ENCODE results near the gene ENOX2.
"Not testable (repeated sequence)": the region's sequence is repeated elsewhere in the genome, so short reads cannot be mapped to it uniquely, and the experiment has no call there.

Gene ENOX2

DNA sequence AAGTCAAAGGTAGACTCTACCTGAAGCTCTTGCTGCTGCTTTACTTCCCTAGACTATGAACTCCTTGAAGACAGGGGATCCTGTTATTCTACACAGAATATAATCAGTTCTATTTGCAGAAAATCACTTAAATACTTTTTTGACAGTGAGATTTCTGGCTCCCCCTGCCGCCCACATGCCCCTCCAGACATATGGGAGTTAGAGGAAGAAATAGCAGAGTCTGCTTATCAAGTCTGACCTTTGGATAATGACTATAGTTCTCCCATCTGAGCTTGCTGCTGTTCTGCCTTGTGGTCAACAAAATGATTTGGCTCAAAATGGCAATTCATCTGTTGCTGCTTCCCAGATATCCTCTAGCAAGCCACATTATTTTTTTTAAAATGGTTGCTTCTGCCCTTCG is 101.1 kb downstream of the ENOX2 start:
- Histone ChIP-seq H2AFZ (ENCODE audit: low read length) (no peak overlapping the region), H3K79me2 (ENCODE audit: insufficient read depth, low read length) (no peaks in the 10 kb centered on the region), H3K9me3 (ENCODE audit: insufficient read depth, low read depth, low read length) (no peaks in the 10 kb centered on the region), H3K4me1 (ENCODE audit: insufficient read depth, low read length, poor library complexity, severe bottlenecking) (no peaks in the 10 kb centered on the region), H3K4me3 (ENCODE audit: low read length, poor library complexity, severe bottlenecking) (no peak overlapping the region), H3K36me3 (ENCODE audit: insufficient read depth, low read length) (no peaks in the 10 kb centered on the region), H3K27me3 (ENCODE audit: insufficient read depth, low read length, poor library complexity, severe bottlenecking) (no peaks in the 10 kb centered on the region), H4K20me1 (ENCODE audit: insufficient read depth, low read length, poor library complexity, severe bottlenecking) (no peaks in the 10 kb centered on the region), H3F3A (ENCODE audit: low read depth) (no peaks in the 10 kb centered on the region), H3K4me2 (ENCODE audit: low read depth, low read length, poor library complexity, severe bottlenecking) (no peak overlapping the region), H3K9me2 (replicated peaks; ENCODE audit: low read depth, low read length) (no peaks in the 10 kb centered on the region), H3K9ac (ENCODE audit: low read depth, low read length, poor library complexity, severe bottlenecking) (no peak overlapping the region)
- no peak for TF ChIP-seq EZH2phosphoT487 (IDR thresholded peaks at IDR 0.05; ENCODE audit: borderline replicate concordance)
- TF ChIP-seq, protein P1, sequence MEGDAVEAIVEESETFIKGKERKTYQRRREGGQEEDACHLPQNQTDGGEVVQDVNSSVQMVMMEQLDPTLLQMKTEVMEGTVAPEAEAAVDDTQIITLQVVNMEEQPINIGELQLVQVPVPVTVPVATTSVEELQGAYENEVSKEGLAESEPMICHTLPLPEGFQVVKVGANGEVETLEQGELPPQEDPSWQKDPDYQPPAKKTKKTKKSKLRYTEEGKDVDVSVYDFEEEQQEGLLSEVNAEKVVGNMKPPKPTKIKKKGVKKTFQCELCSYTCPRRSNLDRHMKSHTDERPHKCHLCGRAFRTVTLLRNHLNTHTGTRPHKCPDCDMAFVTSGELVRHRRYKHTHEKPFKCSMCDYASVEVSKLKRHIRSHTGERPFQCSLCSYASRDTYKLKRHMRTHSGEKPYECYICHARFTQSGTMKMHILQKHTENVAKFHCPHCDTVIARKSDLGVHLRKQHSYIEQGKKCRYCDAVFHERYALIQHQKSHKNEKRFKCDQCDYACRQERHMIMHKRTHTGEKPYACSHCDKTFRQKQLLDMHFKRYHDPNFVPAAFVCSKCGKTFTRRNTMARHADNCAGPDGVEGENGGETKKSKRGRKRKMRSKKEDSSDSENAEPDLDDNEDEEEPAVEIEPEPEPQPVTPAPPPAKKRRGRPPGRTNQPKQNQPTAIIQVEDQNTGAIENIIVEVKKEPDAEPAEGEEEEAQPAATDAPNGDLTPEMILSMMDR (conservative IDR thresholded peaks at IDR 0.05; ENCODE audit: low read length): no peak

DNA sequence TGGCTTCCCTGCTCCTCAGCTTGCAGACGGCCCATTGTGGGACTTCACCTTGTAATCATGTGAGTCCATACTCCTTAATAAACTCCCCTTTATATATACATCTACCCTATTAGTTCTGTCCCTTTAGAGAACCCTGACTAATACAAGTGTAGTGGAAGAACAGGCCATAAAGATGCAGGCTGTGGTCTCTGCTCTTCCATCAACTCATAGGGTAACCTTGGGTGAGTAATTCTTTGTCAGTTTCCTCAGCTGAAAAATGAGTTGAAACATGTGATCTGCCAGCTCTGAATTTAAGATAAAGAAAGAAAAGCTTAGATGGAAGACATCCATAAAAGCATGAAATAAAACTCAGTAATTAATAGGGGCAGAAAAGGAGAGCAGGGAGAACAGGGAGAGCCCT is 103.6 kb downstream of the ENOX2 start:
- Histone ChIP-seq H3K79me2 (ENCODE audit: insufficient read depth, low read length) (no peaks in the 10 kb centered on the region), H3K9me2 (replicated peaks; ENCODE audit: low read depth, low read length) (no peaks in the 10 kb centered on the region), H3K9me3 (ENCODE audit: insufficient read depth, low read depth, low read length) (no peaks in the 10 kb centered on the region), H3K4me3 (ENCODE audit: low read length, poor library complexity, severe bottlenecking) (no peak overlapping the region), H3K4me1 (ENCODE audit: insufficient read depth, low read length, poor library complexity, severe bottlenecking) (no peaks in the 10 kb centered on the region), H3K9ac (ENCODE audit: low read depth, low read length, poor library complexity, severe bottlenecking) (no peak overlapping the region), H3K27me3 (ENCODE audit: insufficient read depth, low read length, poor library complexity, severe bottlenecking) (no peaks in the 10 kb centered on the region), H4K20me1 (ENCODE audit: insufficient read depth, low read length, poor library complexity, severe bottlenecking) (no peaks in the 10 kb centered on the region), H3F3A (ENCODE audit: low read depth) (no peaks in the 10 kb centered on the region), H3K4me2 (ENCODE audit: low read depth, low read length, poor library complexity, severe bottlenecking) (no peak overlapping the region), H2AFZ (ENCODE audit: low read length) (no peak overlapping the region), H3K36me3 (ENCODE audit: insufficient read depth, low read length) (no peaks in the 10 kb centered on the region)
- TF ChIP-seq EZH2phosphoT487 (IDR thresholded peaks at IDR 0.05; ENCODE audit: borderline replicate concordance): no peak
- TF ChIP-seq, protein P1 (conservative IDR thresholded peaks at IDR 0.05; ENCODE audit: low read length): no peak

DNA sequence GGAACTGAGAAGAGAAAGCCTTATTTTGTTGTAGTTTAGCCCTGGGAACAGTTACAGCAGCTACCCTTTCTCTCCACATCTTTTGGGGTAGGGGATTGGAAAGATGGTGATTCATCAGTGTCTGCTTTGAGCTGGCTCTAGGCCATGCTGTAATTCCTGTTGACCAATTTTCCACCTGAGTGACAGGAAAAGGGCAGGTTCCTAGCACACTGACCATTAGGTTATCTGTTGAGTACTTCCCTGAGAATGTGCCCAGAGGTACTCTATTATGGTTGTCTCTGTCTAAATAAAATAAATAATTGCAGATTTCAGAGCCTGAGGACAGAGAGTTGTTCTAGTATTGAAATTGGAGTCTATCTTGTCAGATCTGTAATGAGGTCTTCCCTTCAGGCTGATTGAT is 109.0 kb downstream of the ENOX2 start:
- TF ChIP-seq EZH2phosphoT487 (IDR thresholded peaks at IDR 0.05; ENCODE audit: borderline replicate concordance): no peak
- TF ChIP-seq, protein P1 (conservative IDR thresholded peaks at IDR 0.05; ENCODE audit: low read length): no peak
- no peaks in the 10 kb centered on the region for H3K79me2 ChIP-seq (ENCODE audit: insufficient read depth, low read length)
- H3K4me1 ChIP-seq (ENCODE audit: insufficient read depth, low read length, poor library complexity, severe bottlenecking): no peaks in the 10 kb centered on the region
- H3F3A ChIP-seq (ENCODE audit: low read depth): no peaks in the 10 kb centered on the region
- H3K4me2 ChIP-seq (ENCODE audit: low read depth, low read length, poor library complexity, severe bottlenecking): no peak overlapping the region
- no peaks in the 10 kb centered on the region for H3K36me3 ChIP-seq (ENCODE audit: insufficient read depth, low read length)
- H3K9me2 ChIP-seq (replicated peaks; ENCODE audit: low read depth, low read length): no peaks in the 10 kb centered on the region
- no peaks in the 10 kb centered on the region for H4K20me1 ChIP-seq (ENCODE audit: insufficient read depth, low read length, poor library complexity, severe bottlenecking)
- H3K9ac ChIP-seq (ENCODE audit: low read depth, low read length, poor library complexity, severe bottlenecking): no peak overlapping the region
- no peaks in the 10 kb centered on the region for H3K9me3 ChIP-seq (ENCODE audit: insufficient read depth, low read depth, low read length)
- H2AFZ ChIP-seq (ENCODE audit: low read length): no peak overlapping the region
- H3K27me3 ChIP-seq (ENCODE audit: insufficient read depth, low read length, poor library complexity, severe bottlenecking): no peaks in the 10 kb centered on the region
- no peak overlapping the region for H3K4me3 ChIP-seq (ENCODE audit: low read length, poor library complexity, severe bottlenecking)

DNA sequence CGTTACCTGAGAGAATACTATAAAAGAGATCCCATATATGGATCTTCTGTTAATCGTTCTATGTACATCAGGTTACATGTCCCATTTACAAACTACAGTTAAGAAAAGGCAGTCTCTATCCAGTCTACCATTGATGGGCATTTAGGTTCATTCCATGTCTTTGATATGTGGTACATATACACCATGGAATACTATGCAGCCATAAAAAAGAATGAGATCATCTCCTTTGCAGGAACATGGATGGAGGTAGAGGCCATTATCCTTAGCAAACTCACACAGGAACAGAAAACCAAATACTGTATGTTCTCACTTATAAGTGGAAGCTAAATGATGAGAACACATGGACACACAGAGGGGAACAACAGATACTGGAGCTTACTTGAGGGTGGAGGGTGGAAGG is 111.1 kb downstream of the ENOX2 start:
- H4K20me1 ChIP-seq (ENCODE audit: insufficient read depth, low read length, poor library complexity, severe bottlenecking); H3K4me2 ChIP-seq (ENCODE audit: low read depth, low read length, poor library complexity, severe bottlenecking); H3K4me1 ChIP-seq (ENCODE audit: insufficient read depth, low read length, poor library complexity, severe bottlenecking); H3K27me3 ChIP-seq (ENCODE audit: insufficient read depth, low read length, poor library complexity, severe bottlenecking); H3K9me3 ChIP-seq (ENCODE audit: insufficient read depth, low read depth, low read length); H3K9ac ChIP-seq (ENCODE audit: low read depth, low read length, poor library complexity, severe bottlenecking); H3K4me3 ChIP-seq (ENCODE audit: low read length, poor library complexity, severe bottlenecking); H2AFZ ChIP-seq (ENCODE audit: low read length); H3F3A ChIP-seq (ENCODE audit: low read depth); H3K9me2 ChIP-seq (replicated peaks; ENCODE audit: low read depth, low read length); H3K36me3 ChIP-seq (ENCODE audit: insufficient read depth, low read length); H3K79me2 ChIP-seq (ENCODE audit: insufficient read depth, low read length): not testable (repeated sequence)
